Measurements from ENCODE around the gene DENND2D. TPM values are rescaled to one million over a fixed set of nuclear protein-coding genes. Genes with fewer than 3 reads are reported as not detected.

Gene DENND2D
- total RNA-seq = 0.95 and 0.98 TPM in 2 replicates

GRCh38 chr1:111199881-111200801 lies at the start of gene DENND2D:
Gene DENND2D, minus strand, starts transcription at chr1:111200646. Its CDS starts 187 bp downstream, at chr1:111200459.

GRCh38 chr1:111227434-111227833 lies 27.0 kb upstream of the DENND2D start, which contains the start of gene CHI3L2:
Gene CHI3L2, plus strand, starts transcription at chr1:111227713. Its CDS starts 17 bp downstream, at chr1:111227730.

GRCh38 chr1:111139956-111140679 lies 60.3 kb downstream of the DENND2D start, which contains the start of the genes CEPT1 and DRAM2:
Gene CEPT1, plus strand, starts transcription at chr1:111140223. Its CDS starts 7,492 bp downstream, at chr1:111147715.
Gene DRAM2, minus strand, starts transcription at chr1:111140093. Its CDS starts 8,539 bp downstream, at chr1:111131554.

Other genes with a start within 250 kb of the DENND2D start
- gene LRIF1, start 236.7 kb downstream of the DENND2D start, total RNA-seq = 12.0 and 12.2 TPM in 2 replicates
- gene DRAM2, start 60.6 kb downstream of the DENND2D start, total RNA-seq = 48.9 and 66.2 TPM in 2 replicates
- gene CEPT1, start 60.4 kb downstream of the DENND2D start, total RNA-seq = 30.7 and 35.8 TPM in 2 replicates
- gene CHI3L2, start 27.1 kb upstream of the DENND2D start, total RNA-seq = not detected in 2 replicates
- gene CHIA, start 90.2 kb upstream of the DENND2D start, total RNA-seq = not detected in 2 replicates
- 1.1 and 1.3 TPM in 2 replicates for gene OVGP1, start 227.1 kb upstream of the DENND2D start, total RNA-seq
- 27.3 and 31.2 TPM in 2 replicates for gene WDR77, start 248.6 kb upstream of the DENND2D start, total RNA-seq
- 147 and 252 TPM in 2 replicates for gene ATP5PB, start 248.8 kb upstream of the DENND2D start, total RNA-seq